Osteocyte (in vitro differentiated cells): ENCODE data around the gene QRICH1. TPM values are rescaled to one million over a fixed set of nuclear protein-coding genes. Genes with fewer than 3 reads are reported as not detected.

Experiments
- DNase-seq: peaks from one replicate; pipeline ENCODE4 v3.0.0; 2021; ENCODE audit warnings: mixed read lengths; ENCODE audit not compliant: unreplicated experiment; ENCODE audit errors: extremely low spot score
- H3K27ac Mint-ChIP-seq: one replicate; pipeline ENCODE4 v1.8.0; 2021; ENCODE audit warnings: mild to moderate bottlenecking, mixed read lengths; ENCODE audit not compliant: unreplicated experiment
- H3K27me3 Mint-ChIP-seq: one replicate; pipeline ENCODE4 v1.8.0; 2021; ENCODE audit warnings: mixed read lengths; ENCODE audit not compliant: unreplicated experiment
- H3K36me3 Mint-ChIP-seq: one replicate; pipeline ENCODE4 v1.8.0; 2021; ENCODE audit warnings: mixed read lengths; ENCODE audit not compliant: unreplicated experiment
- H3K4me1 Mint-ChIP-seq: one replicate; pipeline ENCODE4 v1.8.0; 2021; ENCODE audit warnings: mixed read lengths; ENCODE audit not compliant: unreplicated experiment
- H3K4me3 Mint-ChIP-seq: one replicate; pipeline ENCODE4 v1.8.0; 2021; ENCODE audit warnings: mild to moderate bottlenecking, moderate library complexity, mixed read lengths; ENCODE audit not compliant: unreplicated experiment
- H3K9me3 Mint-ChIP-seq: one replicate; pipeline ENCODE4 v1.8.0; 2021; ENCODE audit warnings: mixed read lengths; ENCODE audit not compliant: unreplicated experiment
- CTCF ChIP-seq: fragments of 200-600 bp; sonication (generic); IDR thresholded peaks from 2 replicates; pipeline ENCODE4 v1.5.0; 2021; ENCODE audit warnings: antibody characterized with exemption, mild to moderate bottlenecking, moderate library complexity
- microRNA-seq: library from miRNA; unstranded; fragments of <30 nt; microRNA quantifications from one replicate; pipeline ENCODE4 v1.1.0, GENCODE V29; 2020; ENCODE audit not compliant: unreplicated experiment
- total RNA-seq: library from RNA; stranded (reverse); gene quantifications from 2 replicates; pipeline ENCODE4 v1.2.1, GENCODE V29; 2021

QRICH1 gene
- total RNA-seq, 1 donor from 2014 or later: 104 TPM

- H3K36me3 Mint-ChIP-seq: peaks cover 46% of the 10 kb centered on the region
- no peaks in the 10 kb centered on the region for H3K4me1 Mint-ChIP-seq
- TF ChIP-seq CTCF: no peak
- H3K4me3 Mint-ChIP-seq: no peak overlapping the region
- H3K27ac Mint-ChIP-seq: no peak overlapping the region
- no peaks in the 10 kb centered on the region for H3K9me3 Mint-ChIP-seq
- DNase-seq: no peak
- no peaks in the 10 kb centered on the region for H3K27me3 Mint-ChIP-seq
These were observed 111.2 kb downstream of the QRICH1 start for GRCh38 chr3:48982686-48983085.

GRCh38 chr3:48982016-48982415 is 111.9 kb downstream of the QRICH1 start:
- H3K4me1 Mint-ChIP-seq: no peaks in the 10 kb centered on the region

GRCh38 chr3:48980295-48980694 is 113.6 kb downstream of the QRICH1 start:
- no peaks in the 10 kb centered on the region for H3K27me3 Mint-ChIP-seq
- DNase-seq: no peak
- peaks cover 45% of the 10 kb centered on the region for H3K36me3 Mint-ChIP-seq
- no peak overlapping the region for H3K4me3 Mint-ChIP-seq
- H3K4me1 Mint-ChIP-seq: no peaks in the 10 kb centered on the region
- H3K9me3 Mint-ChIP-seq: no peaks in the 10 kb centered on the region
- no peak for TF ChIP-seq CTCF
- H3K27ac Mint-ChIP-seq: no peak overlapping the region

More at GRCh38 chr3:48982016-48982415, 111.9 kb downstream of the QRICH1 start:
- Mint-ChIP-seq H3K27me3 (no peaks in the 10 kb centered on the region), H3K27ac (no peak overlapping the region), H3K4me3 (no peak overlapping the region), H3K36me3 (peaks cover 46% of the 10 kb centered on the region), H3K9me3 (no peaks in the 10 kb centered on the region)
- DNase-seq: no peak
- TF ChIP-seq CTCF: no peak

Small RNA genes lying within 50 kb of the gene (microRNA-seq; reads per million reads assigned to microRNA genes)
- gene MIR191 (2,971 reads per million, percentile 85 among the genes with 10 or more reads in this experiment), gene MIR425 (7,103 reads per million, percentile 93 among the genes with 10 or more reads in this experiment), gene MIR6890 (not detected)

Other genes with a start within 250 kb of the QRICH1 start
- gene PRKAR2A, start 246.2 kb downstream of the QRICH1 start, total RNA-seq: 61.6 and 61.8 TPM in 2 replicates
- 12.4 and 13.3 TPM in 2 replicates for gene SLC25A20, start 195.2 kb downstream of the QRICH1 start, total RNA-seq
- 82.5 and 97.2 TPM in 2 replicates for gene ARIH2, start 175.2 kb downstream of the QRICH1 start, total RNA-seq
- 31.3 and 35.6 TPM in 2 replicates for gene P4HTM, start 103.8 kb downstream of the QRICH1 start, total RNA-seq
- 211 and 236 TPM in 2 replicates for gene WDR6, start 86.7 kb downstream of the QRICH1 start, total RNA-seq
- gene DALRD3, start 75.5 kb downstream of the QRICH1 start, total RNA-seq: 22.8 and 25.3 TPM in 2 replicates
- 69.1 and 69.4 TPM in 2 replicates for gene NDUFAF3, start 72.0 kb downstream of the QRICH1 start, total RNA-seq
- gene IMPDH2, start 64.7 kb downstream of the QRICH1 start, total RNA-seq: 202 and 203 TPM in 2 replicates
- gene QARS1, start 10.7 kb upstream of the QRICH1 start, total RNA-seq: 252 and 266 TPM in 2 replicates
- 75.7 and 75.9 TPM in 2 replicates for gene USP19, start 26.8 kb upstream of the QRICH1 start, total RNA-seq
- 721 and 811 TPM in 2 replicates for gene LAMB2, start 39.0 kb upstream of the QRICH1 start, total RNA-seq
- 23.7 and 24.9 TPM in 2 replicates for gene CCDC71, start 72.3 kb upstream of the QRICH1 start, total RNA-seq
- 17.9 and 20.4 TPM in 2 replicates for gene KLHDC8B, start 77.5 kb upstream of the QRICH1 start, total RNA-seq
- gene C3orf62, start 183.2 kb upstream of the QRICH1 start, total RNA-seq: 8.4 and 9.4 TPM in 2 replicates
- gene USP4, start 246.0 kb upstream of the QRICH1 start, total RNA-seq: 42.9 and 44.3 TPM in 2 replicates